ENCODE data around the gene MARCHF10. TPM values are rescaled to one million over a fixed set of nuclear protein-coding genes. Genes with fewer than 3 reads are reported as not detected.

Gene MARCHF10
- total RNA-seq, 2 donors from 2014 or later = not detected

GRCh38 chr17:62704381-62704971 is 103.6 kb downstream of the MARCHF10 start:
- DNase-seq (ENCODE audit: low spot score) = peak; percentile 74
- no peaks in the 10 kb centered on the region for H3K36me3 ChIP-seq
- H3K4me1 ChIP-seq = peaks cover 0 to 27% of the 10 kb centered on the region in 2 donors
- H3K4me3 ChIP-seq = peak overlapping the region; percentile 47 to 72
- no peaks in the 10 kb centered on the region for H3K27me3 ChIP-seq
- H3K27ac ChIP-seq = peak overlapping the region; percentile 65 to 75
- TF ChIP-seq CTCF (IDR thresholded peaks at IDR 0.05) = no peak
- H3K9me3 ChIP-seq = no peaks in the 10 kb centered on the region

GRCh38 chr17:62703776-62704380 is 104.2 kb downstream of the MARCHF10 start:
- Histone ChIP-seq H3K36me3 (no peaks in the 10 kb centered on the region), H3K27ac (peak overlapping the region; percentile 65 to 75), H3K4me3 (peak overlapping the region; percentile 47 to 72), H3K4me1 (peaks cover 0 to 27% of the 10 kb centered on the region in 2 donors), H3K9me3 (no peaks in the 10 kb centered on the region), H3K27me3 (no peaks in the 10 kb centered on the region)
- peak; percentile 69 for DNase-seq (ENCODE audit: low spot score)
- TF ChIP-seq CTCF (IDR thresholded peaks at IDR 0.05) = peak; percentile 85 to 89

GRCh38 chr17:62703261-62703775 is 104.8 kb downstream of the MARCHF10 start:
- Histone ChIP-seq H3K27me3 (no peaks in the 10 kb centered on the region), H3K36me3 (no peaks in the 10 kb centered on the region), H3K9me3 (no peaks in the 10 kb centered on the region), H3K27ac (no peak overlapping the region), H3K4me1 (peaks cover 0 to 27% of the 10 kb centered on the region in 2 donors), H3K4me3 (peak overlapping the region in 1 of 2 donors; percentile 72)
- TF ChIP-seq CTCF (IDR thresholded peaks at IDR 0.05) = no peak
- DNase-seq (ENCODE audit: low spot score) = no peak

- Histone ChIP-seq H3K27ac (no peak overlapping the region), H3K27me3 (no peaks in the 10 kb centered on the region), H3K36me3 (no peaks in the 10 kb centered on the region), H3K4me1 (peaks cover 0 to 27% of the 10 kb centered on the region in 2 donors), H3K4me3 (no peak overlapping the region), H3K9me3 (no peaks in the 10 kb centered on the region)
- DNase-seq (ENCODE audit: low spot score) = no peak
- TF ChIP-seq CTCF (IDR thresholded peaks at IDR 0.05) = no peak
These were observed 105.3 kb downstream of the MARCHF10 start for GRCh38 chr17:62702746-62703260.

GRCh38 chr17:62701706-62702085 is 106.4 kb downstream of the MARCHF10 start:
- Histone ChIP-seq H3K27ac (no peak overlapping the region), H3K9me3 (no peaks in the 10 kb centered on the region), H3K4me1 (peaks cover 0 to 35% of the 10 kb centered on the region in 2 donors), H3K36me3 (no peaks in the 10 kb centered on the region), H3K27me3 (no peaks in the 10 kb centered on the region), H3K4me3 (no peak overlapping the region)
- DNase-seq (ENCODE audit: low spot score) = no peak
- TF ChIP-seq CTCF (IDR thresholded peaks at IDR 0.05) = no peak

Measured in right atrium auricular region (tissue), 2 donors.